Measurements from ENCODE around the gene LONP2.
"Not testable (repeated sequence)": the region's sequence is repeated elsewhere in the genome, so short reads cannot be mapped to it uniquely, and the experiment has no call there.

The LONP2 gene

DNA sequence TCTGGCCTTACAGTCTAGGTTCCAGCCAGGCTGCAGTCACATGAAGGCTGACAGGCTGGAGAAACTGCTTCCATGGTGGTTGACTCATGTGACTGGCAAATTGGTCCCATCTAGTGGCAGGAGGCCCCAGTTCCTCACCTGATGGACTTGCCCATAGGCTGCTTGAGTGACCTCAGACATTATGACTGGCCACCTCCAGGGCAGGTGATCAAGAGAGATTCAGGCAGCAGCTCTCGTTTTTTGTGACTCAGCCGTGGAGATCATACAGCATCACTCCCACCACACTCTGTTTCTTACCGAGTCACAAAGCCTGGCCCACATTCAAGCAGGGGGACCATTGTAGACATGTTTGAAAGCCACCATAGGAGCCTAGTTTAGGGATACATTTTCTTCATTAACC, 106.6 kb downstream of the LONP2 start:
- no peak overlapping the region for H2AFZ ChIP-seq (ENCODE audit: low read depth, low read length)
- no peak overlapping the region for H2BK15ac ChIP-seq (ENCODE audit: low read depth, poor library complexity, severe bottlenecking)
- H3K9me3 ChIP-seq (ENCODE audit: control insufficient read depth, low read length) = no peaks in the 10 kb centered on the region
- no peak overlapping the region for H3K18ac ChIP-seq (ENCODE audit: low read depth in 1 of 2, low read length in 2 of 2)
- no peak overlapping the region for H3K4ac ChIP-seq (ENCODE audit: low read depth in 1 of 2, low read length in 2 of 2)
- H3K9ac ChIP-seq (ENCODE audit: low read length) = no peak overlapping the region
- no peak overlapping the region for H2BK5ac ChIP-seq (ENCODE audit: low read depth, low read length, poor library complexity, severe bottlenecking)
- no peak overlapping the region for H2BK12ac ChIP-seq (ENCODE audit: low read length in 2 of 2)
- H3K27ac ChIP-seq (ENCODE audit: low read length, poor library complexity, severe bottlenecking) = no peak overlapping the region
- no peak for DNase-seq
- H3K27me3 ChIP-seq (ENCODE audit: control insufficient read depth in 1 of 2, insufficient read depth in 1 of 2, low read length in 2 of 2) = no peaks in the 10 kb centered on the region
- H2BK120ac ChIP-seq (ENCODE audit: low read depth, low read length) = no peak overlapping the region
- no peaks in the 10 kb centered on the region for H3K4me1 ChIP-seq (ENCODE audit: control insufficient read depth, insufficient read depth, low read depth, low read length)
- H3K36me3 ChIP-seq (ENCODE audit: control insufficient read depth in 1 of 2, insufficient read depth in 2 of 2, low read depth in 1 of 2, low read length in 2 of 2) = peaks cover 34 to 79% of the 10 kb centered on the region in 2 experiments
- H3K4me3 ChIP-seq (ENCODE audit: insufficient read depth in 1 of 2, low read depth in 1 of 2, low read length in 2 of 2) = no peak overlapping the region
- H2AK5ac ChIP-seq (ENCODE audit: low read length, severe bottlenecking) = no peak overlapping the region
- H3K4me2 ChIP-seq (ENCODE audit: low read length, poor library complexity, severe bottlenecking) = no peak overlapping the region
- H4K91ac ChIP-seq (ENCODE audit: low read length) = no peak overlapping the region
- H3K23ac ChIP-seq (ENCODE audit: low read length in 2 of 2) = no peak overlapping the region
- no peak overlapping the region for H4K8ac ChIP-seq (ENCODE audit: low read length)
- WGBS = 93% methylated on average over 3 of the region's 3 CpGs
- H3K79me1 ChIP-seq (replicated peaks; ENCODE audit: low read length, poor library complexity, severe bottlenecking) = peaks cover 34% of the 10 kb centered on the region
- no peak overlapping the region for H3K14ac ChIP-seq (ENCODE audit: low read length in 2 of 2)

DNA sequence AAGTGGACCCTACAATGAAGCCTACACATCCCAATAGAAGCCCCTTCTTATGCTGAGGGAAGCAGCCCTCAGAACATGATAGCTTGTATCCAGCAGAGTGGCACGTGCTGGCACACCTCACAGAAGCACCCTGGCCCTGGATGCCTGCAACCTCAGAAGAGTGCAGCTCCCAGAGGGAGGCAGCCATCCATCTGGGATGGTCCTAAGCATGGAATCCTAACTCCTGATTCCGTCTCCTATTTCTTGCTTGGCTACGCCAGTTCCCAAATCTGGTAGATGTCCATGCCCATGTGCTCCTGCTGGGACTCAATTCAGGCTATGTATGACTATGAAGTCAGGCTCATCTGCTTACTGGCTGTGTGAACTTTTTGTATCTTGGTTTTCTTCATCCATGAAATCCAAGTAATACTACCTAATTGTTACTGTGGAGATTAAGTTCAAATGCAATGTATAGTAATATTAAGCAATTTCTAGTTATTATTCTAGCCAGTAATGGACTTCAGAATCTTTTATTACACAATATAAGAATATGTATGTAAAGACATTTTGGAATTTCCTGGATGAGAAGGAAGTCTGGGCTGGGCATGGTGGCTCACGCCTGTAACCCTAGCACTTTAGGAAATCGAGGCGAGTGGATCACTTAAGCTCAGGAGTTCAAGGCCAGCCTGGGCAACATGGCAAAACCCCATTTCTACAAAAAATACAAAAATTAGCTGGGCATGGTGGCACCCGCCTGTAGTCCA, 108.7 kb downstream of the LONP2 start:
- Histone ChIP-seq H3K18ac (ENCODE audit: low read depth in 1 of 2, low read length in 2 of 2) (no peak overlapping the region), H2BK15ac (ENCODE audit: low read depth, poor library complexity, severe bottlenecking) (no peak overlapping the region), H3K79me1 (replicated peaks; ENCODE audit: low read length, poor library complexity, severe bottlenecking) (peaks cover 37% of the 10 kb centered on the region), H4K91ac (ENCODE audit: low read length) (no peak overlapping the region), H2BK5ac (ENCODE audit: low read depth, low read length, poor library complexity, severe bottlenecking) (no peak overlapping the region), H2AK5ac (ENCODE audit: low read length, severe bottlenecking) (no peak overlapping the region), H3K4me1 (ENCODE audit: control insufficient read depth, insufficient read depth, low read depth, low read length) (no peaks in the 10 kb centered on the region), H3K4me2 (ENCODE audit: low read length, poor library complexity, severe bottlenecking) (no peak overlapping the region), H3K9ac (ENCODE audit: low read length) (no peak overlapping the region), H3K27me3 (ENCODE audit: control insufficient read depth in 1 of 2, insufficient read depth in 1 of 2, low read length in 2 of 2) (no peaks in the 10 kb centered on the region), H3K9me3 (ENCODE audit: control insufficient read depth, low read length) (no peaks in the 10 kb centered on the region), H3K27ac (ENCODE audit: low read length, poor library complexity, severe bottlenecking) (no peak overlapping the region), H2AFZ (ENCODE audit: low read depth, low read length) (no peak overlapping the region), H2BK12ac (ENCODE audit: low read length in 2 of 2) (no peak overlapping the region), H3K4ac (ENCODE audit: low read depth in 1 of 2, low read length in 2 of 2) (no peak overlapping the region), H3K36me3 (ENCODE audit: control insufficient read depth in 1 of 2, insufficient read depth in 2 of 2, low read depth in 1 of 2, low read length in 2 of 2) (peaks cover 28 to 78% of the 10 kb centered on the region in 2 experiments), H3K23ac (ENCODE audit: low read length in 2 of 2) (no peak overlapping the region), H3K4me3 (ENCODE audit: insufficient read depth in 1 of 2, low read depth in 1 of 2, low read length in 2 of 2) (no peak overlapping the region), H3K14ac (ENCODE audit: low read length in 2 of 2) (no peak overlapping the region), H4K8ac (ENCODE audit: low read length) (no peak overlapping the region), H2BK120ac (ENCODE audit: low read depth, low read length) (no peak overlapping the region)
- DNase-seq = no peak
- 98% methylated on average over 5 of the region's 7 CpGs for WGBS

- peak; percentile 86 for DNase-seq
- Histone ChIP-seq H2BK12ac (ENCODE audit: low read length in 2 of 2) (no peak overlapping the region), H3K27ac (ENCODE audit: low read length, poor library complexity, severe bottlenecking) (no peak overlapping the region), H3K4me1 (ENCODE audit: control insufficient read depth, insufficient read depth, low read depth, low read length) (no peaks in the 10 kb centered on the region), H2AK5ac (ENCODE audit: low read length, severe bottlenecking) (no peak overlapping the region), H4K8ac (ENCODE audit: low read length) (no peak overlapping the region), H3K9ac (ENCODE audit: low read length) (no peak overlapping the region), H3K4ac (ENCODE audit: low read depth in 1 of 2, low read length in 2 of 2) (no peak overlapping the region), H3K4me3 (ENCODE audit: insufficient read depth in 1 of 2, low read depth in 1 of 2, low read length in 2 of 2) (no peak overlapping the region), H2AFZ (ENCODE audit: low read depth, low read length) (no peak overlapping the region), H3K18ac (ENCODE audit: low read depth in 1 of 2, low read length in 2 of 2) (no peak overlapping the region), H2BK120ac (ENCODE audit: low read depth, low read length) (no peak overlapping the region), H3K36me3 (ENCODE audit: control insufficient read depth in 1 of 2, insufficient read depth in 2 of 2, low read depth in 1 of 2, low read length in 2 of 2) (peaks cover 28 to 79% of the 10 kb centered on the region in 2 experiments), H2BK5ac (ENCODE audit: low read depth, low read length, poor library complexity, severe bottlenecking) (no peak overlapping the region), H3K23ac (ENCODE audit: low read length in 2 of 2) (no peak overlapping the region), H3K9me3 (ENCODE audit: control insufficient read depth, low read length) (no peaks in the 10 kb centered on the region), H2BK15ac (ENCODE audit: low read depth, poor library complexity, severe bottlenecking) (no peak overlapping the region), H3K14ac (ENCODE audit: low read length in 2 of 2) (no peak overlapping the region), H3K4me2 (ENCODE audit: low read length, poor library complexity, severe bottlenecking) (no peak overlapping the region), H3K27me3 (ENCODE audit: control insufficient read depth in 1 of 2, insufficient read depth in 1 of 2, low read length in 2 of 2) (no peaks in the 10 kb centered on the region), H4K91ac (ENCODE audit: low read length) (no peak overlapping the region), H3K79me1 (replicated peaks; ENCODE audit: low read length, poor library complexity, severe bottlenecking) (peaks cover 38% of the 10 kb centered on the region)
- 36% methylated on average over 6 of the region's 7 CpGs for whole genome bisulfite sequencing
Observed at GRCh38 chr16:48353565-48354163, 109.6 kb downstream of the LONP2 start.

- not testable (repeated sequence) for H3K23ac ChIP-seq (ENCODE audit: low read length in 2 of 2); H3K9me3 ChIP-seq (ENCODE audit: control insufficient read depth, low read length); H3K27me3 ChIP-seq (ENCODE audit: control insufficient read depth in 1 of 2, insufficient read depth in 1 of 2, low read length in 2 of 2); H3K18ac ChIP-seq (ENCODE audit: low read depth in 1 of 2, low read length in 2 of 2); H4K8ac ChIP-seq (ENCODE audit: low read length); H2AFZ ChIP-seq (ENCODE audit: low read depth, low read length); H2BK12ac ChIP-seq (ENCODE audit: low read length in 2 of 2); H3K27ac ChIP-seq (ENCODE audit: low read length, poor library complexity, severe bottlenecking); H3K4me2 ChIP-seq (ENCODE audit: low read length, poor library complexity, severe bottlenecking); H3K14ac ChIP-seq (ENCODE audit: low read length in 2 of 2); DNase-seq; H3K4me3 ChIP-seq (ENCODE audit: insufficient read depth in 1 of 2, low read depth in 1 of 2, low read length in 2 of 2); H3K4me1 ChIP-seq (ENCODE audit: control insufficient read depth, insufficient read depth, low read depth, low read length); H2BK5ac ChIP-seq (ENCODE audit: low read depth, low read length, poor library complexity, severe bottlenecking); H2BK15ac ChIP-seq (ENCODE audit: low read depth, poor library complexity, severe bottlenecking); H2BK120ac ChIP-seq (ENCODE audit: low read depth, low read length); H4K91ac ChIP-seq (ENCODE audit: low read length); H3K4ac ChIP-seq (ENCODE audit: low read depth in 1 of 2, low read length in 2 of 2); H2AK5ac ChIP-seq (ENCODE audit: low read length, severe bottlenecking)
- Histone ChIP-seq H3K9ac (ENCODE audit: low read length) (peak overlapping the region; percentile 2), H3K79me1 (replicated peaks; ENCODE audit: low read length, poor library complexity, severe bottlenecking) (peaks cover 35% of the 10 kb centered on the region), H3K36me3 (ENCODE audit: control insufficient read depth in 1 of 2, insufficient read depth in 2 of 2, low read depth in 1 of 2, low read length in 2 of 2) (peaks cover 26 to 78% of the 10 kb centered on the region in 2 experiments)
- WGBS = 96% methylated on average over 5 of the region's 5 CpGs
Observed at GRCh38 chr16:48354385-48354784, 110.3 kb downstream of the LONP2 start.
